ENCODE measurements around the gene PACS1.

PACS1 gene

DNA sequence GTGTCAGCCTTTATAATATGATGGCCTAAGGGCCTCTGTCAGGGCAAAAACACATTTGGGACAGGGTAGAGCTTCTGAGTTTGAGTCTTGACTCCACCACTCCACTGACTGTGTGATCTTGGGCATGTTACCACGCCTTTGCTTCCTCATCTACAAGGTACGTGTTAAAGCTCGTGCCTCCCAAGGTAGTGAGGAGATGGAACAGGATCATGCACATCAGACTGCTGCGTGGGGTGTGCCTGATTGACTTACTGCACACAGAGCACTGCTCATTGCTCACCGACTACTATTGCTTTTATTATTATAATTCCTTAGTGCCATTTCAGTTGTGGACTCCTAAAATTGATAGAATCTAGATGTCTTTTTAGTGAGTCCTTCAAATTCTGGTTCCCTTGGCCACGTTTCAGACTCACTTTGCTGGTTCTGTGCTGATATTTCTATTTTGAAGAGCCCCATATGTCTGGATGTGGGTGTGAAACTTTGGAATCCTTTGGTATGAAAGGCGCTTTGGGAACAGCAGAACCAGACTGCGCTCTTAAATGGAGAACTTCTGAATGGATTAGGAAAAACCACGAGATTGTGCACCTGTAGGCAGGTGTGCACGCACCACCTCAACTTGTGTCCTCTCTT is 154.3 kb downstream of the PACS1 start:
- TF ChIP-seq, protein P1, sequence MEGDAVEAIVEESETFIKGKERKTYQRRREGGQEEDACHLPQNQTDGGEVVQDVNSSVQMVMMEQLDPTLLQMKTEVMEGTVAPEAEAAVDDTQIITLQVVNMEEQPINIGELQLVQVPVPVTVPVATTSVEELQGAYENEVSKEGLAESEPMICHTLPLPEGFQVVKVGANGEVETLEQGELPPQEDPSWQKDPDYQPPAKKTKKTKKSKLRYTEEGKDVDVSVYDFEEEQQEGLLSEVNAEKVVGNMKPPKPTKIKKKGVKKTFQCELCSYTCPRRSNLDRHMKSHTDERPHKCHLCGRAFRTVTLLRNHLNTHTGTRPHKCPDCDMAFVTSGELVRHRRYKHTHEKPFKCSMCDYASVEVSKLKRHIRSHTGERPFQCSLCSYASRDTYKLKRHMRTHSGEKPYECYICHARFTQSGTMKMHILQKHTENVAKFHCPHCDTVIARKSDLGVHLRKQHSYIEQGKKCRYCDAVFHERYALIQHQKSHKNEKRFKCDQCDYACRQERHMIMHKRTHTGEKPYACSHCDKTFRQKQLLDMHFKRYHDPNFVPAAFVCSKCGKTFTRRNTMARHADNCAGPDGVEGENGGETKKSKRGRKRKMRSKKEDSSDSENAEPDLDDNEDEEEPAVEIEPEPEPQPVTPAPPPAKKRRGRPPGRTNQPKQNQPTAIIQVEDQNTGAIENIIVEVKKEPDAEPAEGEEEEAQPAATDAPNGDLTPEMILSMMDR (IDR thresholded peaks at IDR 0.05; ENCODE audit: borderline replicate concordance, control extremely low read depth, extremely low read depth, insufficient read depth, missing control alignments): no peak
- no peak for DNase-seq (ENCODE audit: low spot score)
- in situ Hi-C loops (cut with MboI; ENCODE audit: low sequenced_read_pairs, unreplicated experiment): no loop called here

DNA sequence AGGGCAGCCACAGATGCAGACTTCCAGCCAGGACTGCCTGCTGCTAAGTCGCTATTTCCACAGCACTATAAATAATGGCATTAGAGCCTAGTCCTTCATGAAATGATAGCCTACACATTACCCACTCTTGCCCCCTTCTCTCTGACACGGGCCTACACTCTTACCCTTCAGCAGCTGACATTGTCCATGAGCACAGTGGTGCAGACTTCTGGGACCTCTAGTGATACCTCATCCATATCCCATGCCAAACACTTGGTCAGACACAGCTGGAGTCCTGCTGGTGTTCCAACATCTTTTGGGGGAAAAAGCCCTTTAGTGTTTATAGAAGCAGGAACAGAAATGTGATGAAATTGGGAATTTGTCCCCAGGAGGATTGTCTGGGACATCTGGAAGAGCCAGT is 155.0 kb downstream of the PACS1 start:
- in situ Hi-C loops (cut with MboI; ENCODE audit: low sequenced_read_pairs, unreplicated experiment): no loop called here
- TF ChIP-seq, protein P1 (IDR thresholded peaks at IDR 0.05; ENCODE audit: borderline replicate concordance, control extremely low read depth, extremely low read depth, insufficient read depth, missing control alignments): no peak
- no peak for DNase-seq (ENCODE audit: low spot score)

DNA sequence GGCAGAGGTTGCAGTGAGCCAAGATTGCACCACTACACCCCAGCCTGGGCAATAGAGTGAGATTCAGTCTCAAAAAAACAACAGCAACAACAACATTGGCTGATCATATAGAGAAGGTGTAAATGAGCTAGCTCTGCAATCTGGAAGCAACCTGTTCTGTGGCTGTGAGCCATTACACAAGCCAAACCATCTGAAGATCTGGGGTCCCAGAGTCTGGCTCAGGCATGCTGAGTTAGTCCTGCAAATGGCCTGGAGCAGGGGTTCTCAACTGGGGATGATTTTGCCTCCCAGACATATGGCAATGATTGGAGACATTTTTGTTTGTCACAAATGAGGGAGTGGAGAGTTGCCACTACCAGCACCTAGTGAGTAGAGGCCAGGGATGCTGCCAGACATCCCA is 156.0 kb downstream of the PACS1 start:
- TF ChIP-seq, protein P1 (IDR thresholded peaks at IDR 0.05; ENCODE audit: borderline replicate concordance, control extremely low read depth, extremely low read depth, insufficient read depth, missing control alignments): no peak
- no peak for DNase-seq (ENCODE audit: low spot score)
- in situ Hi-C loops (cut with MboI; ENCODE audit: low sequenced_read_pairs, unreplicated experiment): no loop called here

DNA sequence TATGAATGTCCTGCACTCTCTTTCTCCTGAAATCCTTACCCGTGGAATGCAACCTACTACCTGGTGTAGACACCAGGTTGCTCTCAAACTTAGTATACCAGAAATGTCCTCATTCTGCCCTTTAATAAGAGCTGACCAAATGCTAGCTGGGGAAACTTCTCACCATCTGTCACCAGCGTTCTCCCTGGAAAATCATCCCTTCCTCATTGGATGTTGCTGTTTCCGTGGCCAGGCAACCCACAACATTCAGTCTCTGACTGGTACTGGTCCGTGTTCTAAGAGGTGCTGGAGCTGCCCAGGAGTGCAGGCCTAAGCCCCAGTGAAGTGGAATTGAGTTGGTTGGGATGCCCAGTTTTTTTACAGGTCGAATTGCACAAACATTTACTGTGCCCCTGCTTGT is 157.6 kb downstream of the PACS1 start:
- TF ChIP-seq, protein P1 (IDR thresholded peaks at IDR 0.05; ENCODE audit: borderline replicate concordance, control extremely low read depth, extremely low read depth, insufficient read depth, missing control alignments): no peak
- in situ Hi-C loops (cut with MboI; ENCODE audit: low sequenced_read_pairs, unreplicated experiment): no loop called here
- no peak for DNase-seq (ENCODE audit: low spot score)

DNA sequence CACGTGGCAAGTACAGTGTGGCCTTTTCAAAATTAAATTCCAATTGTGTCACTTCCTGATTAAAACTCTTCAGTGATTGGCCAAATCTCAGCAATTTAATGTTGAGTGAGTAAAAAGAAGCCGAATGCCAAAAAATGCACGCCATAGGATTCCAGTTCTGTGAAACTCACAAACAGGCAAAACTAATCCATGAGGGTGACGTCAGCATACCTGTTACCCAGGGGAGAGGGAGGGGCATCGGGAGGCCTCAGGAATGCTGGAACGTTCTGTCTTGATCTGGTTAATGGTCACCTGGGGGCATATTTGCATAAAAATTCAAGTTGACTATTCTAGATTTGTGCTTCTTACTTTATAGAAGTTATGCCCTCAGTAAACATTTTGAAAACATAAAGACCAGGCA is 158.4 kb downstream of the PACS1 start:
- in situ Hi-C loops (cut with MboI; ENCODE audit: low sequenced_read_pairs, unreplicated experiment): no loop called here
- no peak for DNase-seq (ENCODE audit: low spot score)
- TF ChIP-seq, protein P1 (IDR thresholded peaks at IDR 0.05; ENCODE audit: borderline replicate concordance, control extremely low read depth, extremely low read depth, insufficient read depth, missing control alignments): no peak

DNA sequence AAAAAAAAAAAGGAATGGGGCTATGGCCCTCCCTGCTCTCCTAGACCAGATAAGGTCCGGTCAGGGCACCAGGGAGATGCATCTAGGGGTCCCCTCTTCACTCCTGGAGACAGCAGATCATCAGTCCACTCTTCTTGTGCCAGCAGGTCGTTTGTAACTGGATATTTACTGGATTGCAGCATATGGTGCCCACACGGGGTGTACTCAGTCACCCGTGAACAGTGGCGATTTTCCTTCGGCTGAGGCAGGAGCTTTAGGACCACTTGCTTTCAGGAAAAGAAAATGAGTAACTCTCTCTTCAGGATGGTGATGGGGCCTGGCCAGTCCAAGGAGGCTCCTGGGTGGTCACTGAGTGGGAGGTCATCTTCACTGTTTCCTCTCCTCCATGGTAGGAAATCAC is 160.1 kb downstream of the PACS1 start:
- TF ChIP-seq, protein P1 (IDR thresholded peaks at IDR 0.05; ENCODE audit: borderline replicate concordance, control extremely low read depth, extremely low read depth, insufficient read depth, missing control alignments): no peak
- DNase-seq (ENCODE audit: low spot score): no peak
- in situ Hi-C loops (cut with MboI; ENCODE audit: low sequenced_read_pairs, unreplicated experiment): no loop called here

Data from GM13976 (cell line).